Fibroblast of villous mesenchyme (primary cell): ENCODE data around the gene FBXL16. TPM values are rescaled to one million over a fixed set of nuclear protein-coding genes. Genes with fewer than 3 reads are reported as not detected.

Source experiments
- DNase-seq: peaks from one replicate; pipeline ENCODE4 v3.0.0-alpha.2; 2010; ENCODE audit warnings: low read depth
- H3K4me3 ChIP-seq: 2 replicates; pipeline ENCODE4 v1.5.1; 2011; ENCODE audit warnings: low read depth, mild to moderate bottlenecking, low read length
- total RNA-seq: library from RNA; depleted of rRNA; stranded (reverse); fragments of >200 nt; gene quantifications from 2 replicates; pipeline ENCODE4 v1.2.3, GENCODE V29; 2012
- TF ChIP-seq, protein P1 (sequence below): IDR thresholded peaks from 2 replicates; pipeline ENCODE4 v1.5.1; 2012; ENCODE audit warnings: low read depth, mild to moderate bottlenecking, low read length; ENCODE audit not compliant: insufficient read depth

Gene FBXL16
- total RNA-seq, 1 donor = under 0.01 TPM

DNA sequence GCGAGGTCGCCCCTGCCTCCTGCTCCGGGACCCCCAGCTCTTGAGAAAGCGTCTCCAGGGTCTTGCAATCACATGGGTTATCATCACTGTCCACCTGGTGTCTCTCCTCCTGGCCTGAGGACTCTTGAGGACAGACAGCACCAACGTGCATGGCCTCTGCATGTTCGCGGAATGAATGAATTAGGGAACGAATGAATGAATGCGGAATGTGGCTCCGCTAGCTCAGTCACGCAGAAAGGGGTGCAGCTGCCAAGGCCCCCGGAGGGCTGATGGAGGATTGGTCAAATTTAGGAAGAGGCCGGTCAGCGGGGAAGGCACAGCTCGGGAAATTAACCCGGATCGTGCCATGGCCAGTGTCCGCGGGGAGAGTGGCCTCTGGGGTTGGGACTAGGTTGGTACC, 3.3 kb downstream of the FBXL16 start:
- no peak for DNase-seq
- TF ChIP-seq, protein P1, sequence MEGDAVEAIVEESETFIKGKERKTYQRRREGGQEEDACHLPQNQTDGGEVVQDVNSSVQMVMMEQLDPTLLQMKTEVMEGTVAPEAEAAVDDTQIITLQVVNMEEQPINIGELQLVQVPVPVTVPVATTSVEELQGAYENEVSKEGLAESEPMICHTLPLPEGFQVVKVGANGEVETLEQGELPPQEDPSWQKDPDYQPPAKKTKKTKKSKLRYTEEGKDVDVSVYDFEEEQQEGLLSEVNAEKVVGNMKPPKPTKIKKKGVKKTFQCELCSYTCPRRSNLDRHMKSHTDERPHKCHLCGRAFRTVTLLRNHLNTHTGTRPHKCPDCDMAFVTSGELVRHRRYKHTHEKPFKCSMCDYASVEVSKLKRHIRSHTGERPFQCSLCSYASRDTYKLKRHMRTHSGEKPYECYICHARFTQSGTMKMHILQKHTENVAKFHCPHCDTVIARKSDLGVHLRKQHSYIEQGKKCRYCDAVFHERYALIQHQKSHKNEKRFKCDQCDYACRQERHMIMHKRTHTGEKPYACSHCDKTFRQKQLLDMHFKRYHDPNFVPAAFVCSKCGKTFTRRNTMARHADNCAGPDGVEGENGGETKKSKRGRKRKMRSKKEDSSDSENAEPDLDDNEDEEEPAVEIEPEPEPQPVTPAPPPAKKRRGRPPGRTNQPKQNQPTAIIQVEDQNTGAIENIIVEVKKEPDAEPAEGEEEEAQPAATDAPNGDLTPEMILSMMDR = no peak
- H3K4me3 ChIP-seq = no peak overlapping the region

DNA sequence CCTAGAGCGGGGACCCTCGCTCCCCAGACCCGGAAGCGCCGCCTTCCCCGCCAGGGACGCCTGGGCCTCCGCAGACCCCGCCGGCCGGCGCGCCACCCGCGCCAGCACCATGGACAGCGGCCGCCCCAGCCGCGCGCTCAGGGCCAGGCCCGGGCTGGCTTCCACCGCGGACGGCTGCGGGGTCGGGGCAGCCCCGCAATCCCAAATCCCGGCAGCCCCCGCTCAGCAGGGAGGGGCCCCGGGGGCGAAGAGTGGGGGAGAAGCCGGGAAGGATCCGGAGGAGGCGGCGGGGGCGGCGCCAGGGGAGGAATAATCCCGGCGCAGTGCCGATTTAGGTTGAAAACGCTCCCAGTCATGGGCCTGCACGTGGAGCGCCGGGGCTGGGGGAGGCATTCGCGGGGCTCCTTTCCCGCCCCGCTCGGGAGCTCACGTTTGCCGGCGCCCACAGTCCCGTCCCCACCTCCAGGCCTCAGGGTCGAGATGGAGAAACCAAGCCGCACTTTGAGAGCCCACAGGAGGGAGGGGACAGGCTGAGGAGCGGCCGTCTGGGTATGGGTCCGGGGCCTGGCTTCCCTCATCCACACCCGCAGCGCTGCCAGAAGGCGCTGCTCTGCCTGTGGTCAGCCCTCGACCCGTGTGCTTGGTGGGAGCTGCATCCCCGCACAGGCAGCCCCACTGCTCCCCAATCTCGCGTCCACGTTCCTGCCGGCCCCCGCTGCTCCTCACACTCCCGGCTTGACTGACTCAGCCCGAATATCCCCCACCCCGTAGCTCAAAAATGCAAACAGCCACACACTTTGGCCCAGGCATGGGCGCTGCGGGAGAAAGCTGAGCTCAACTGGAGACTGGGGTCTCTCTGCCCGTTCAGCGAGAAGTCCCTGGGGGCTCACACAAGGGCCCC, 4.7 kb downstream of the FBXL16 start:
- TF ChIP-seq, protein P1 = no peak
- H3K4me3 ChIP-seq = no peak overlapping the region
- DNase-seq = no peak

DNA sequence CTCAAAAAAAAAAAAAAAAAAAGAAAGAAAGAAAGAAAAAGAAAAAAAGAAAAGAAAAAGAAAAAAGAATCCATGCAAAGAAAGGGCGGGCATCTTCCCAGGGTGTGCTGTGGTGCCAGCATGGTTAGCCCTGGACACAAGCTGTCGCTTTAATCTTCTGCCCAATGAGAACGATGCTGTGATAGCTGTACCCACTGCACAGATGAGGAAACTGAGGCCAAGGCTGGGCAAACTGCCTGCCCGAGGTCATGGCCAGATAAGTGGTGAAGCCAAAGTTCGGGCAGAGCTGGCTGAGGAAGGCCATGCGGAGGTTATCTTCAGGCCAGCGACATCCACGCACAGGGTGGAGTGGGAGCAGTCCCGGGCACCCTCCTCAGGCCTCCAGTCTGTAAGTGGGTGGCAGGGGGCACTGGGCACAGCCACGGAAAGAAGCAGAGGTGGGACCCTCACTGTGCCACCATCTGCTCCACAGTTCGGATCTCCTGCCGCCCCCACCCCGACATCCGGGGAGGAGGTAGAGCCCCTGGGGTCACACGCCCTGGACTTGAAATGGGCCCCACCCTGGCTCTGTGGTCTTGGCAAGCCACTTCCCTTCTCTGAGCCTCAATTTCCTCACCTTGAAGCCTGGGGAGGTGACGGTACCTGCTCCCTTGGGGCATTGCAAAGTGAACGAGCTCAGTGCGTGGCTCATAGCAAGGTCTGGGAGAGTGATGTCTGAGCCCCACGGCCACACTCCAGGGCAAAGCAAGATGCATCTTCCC, 6.5 kb downstream of the FBXL16 start:
- DNase-seq = no peak
- TF ChIP-seq, protein P1 = no peak
- H3K4me3 ChIP-seq = no peak overlapping the region

DNA sequence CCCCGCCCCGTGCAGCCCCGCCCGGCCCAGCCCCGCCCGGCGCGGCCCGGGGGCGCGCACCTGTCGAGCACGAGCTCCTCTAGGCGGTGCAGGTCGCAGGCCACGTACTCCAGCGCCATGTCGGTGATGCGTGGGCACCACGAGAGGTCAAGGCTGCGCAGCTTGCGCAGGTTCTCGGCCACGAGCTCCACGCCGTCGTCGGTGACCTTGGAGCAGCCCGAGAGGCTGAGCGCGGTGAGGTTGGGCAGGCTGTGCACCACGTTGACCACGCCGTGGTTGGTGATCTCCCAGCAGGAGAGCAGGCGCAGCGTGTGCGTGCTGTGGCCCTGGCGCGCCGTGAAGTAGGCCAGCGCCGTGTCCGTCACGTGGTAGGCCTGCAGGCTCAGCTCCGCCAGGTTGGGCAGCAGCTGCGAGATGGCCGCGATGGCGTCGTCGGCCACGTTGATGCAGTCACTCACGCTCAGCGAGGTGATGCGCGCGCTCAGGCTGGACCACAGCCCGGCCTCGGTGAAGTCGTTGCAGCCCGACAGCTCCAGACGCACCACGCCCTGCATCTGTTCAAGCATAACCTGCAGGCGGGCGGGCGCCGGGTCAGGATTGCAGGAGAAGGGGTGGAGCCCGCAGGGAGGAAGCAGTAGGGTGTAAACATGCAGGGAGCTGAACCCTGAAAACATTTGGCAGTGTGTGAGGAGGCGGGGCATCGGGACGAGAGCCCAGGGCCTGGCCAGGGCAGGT, 10.1 kb downstream of the FBXL16 start:
- H3K4me3 ChIP-seq = no peak overlapping the region
- DNase-seq = no peak
- TF ChIP-seq, protein P1 = no peak

DNA sequence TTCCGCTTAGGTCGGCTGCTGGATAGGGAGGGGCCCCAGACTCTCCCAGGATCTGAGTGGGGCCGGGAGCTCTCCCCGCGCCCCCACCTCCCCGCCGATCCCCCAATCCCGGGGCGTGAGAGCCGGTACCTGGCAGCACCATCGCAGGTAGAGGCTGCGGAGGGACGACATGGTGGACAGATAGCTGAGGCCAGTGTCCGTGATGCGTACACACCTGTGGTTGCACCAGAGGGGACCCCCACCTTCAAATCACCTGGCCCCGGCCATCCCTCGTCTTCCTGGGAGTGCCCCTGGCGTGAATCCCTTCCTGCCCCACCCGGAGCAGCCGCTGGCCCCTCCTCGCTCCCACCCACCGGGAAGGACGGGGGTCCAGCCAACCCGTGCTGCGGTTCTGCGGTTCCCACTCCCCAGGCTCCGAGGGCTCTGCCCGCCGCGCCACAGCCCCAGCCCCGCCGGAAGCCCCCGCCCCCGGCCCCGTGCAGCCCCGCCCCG, 10.7 kb downstream of the FBXL16 start:
- DNase-seq = no peak
- H3K4me3 ChIP-seq = no peak overlapping the region
- TF ChIP-seq, protein P1 = no peak

DNA sequence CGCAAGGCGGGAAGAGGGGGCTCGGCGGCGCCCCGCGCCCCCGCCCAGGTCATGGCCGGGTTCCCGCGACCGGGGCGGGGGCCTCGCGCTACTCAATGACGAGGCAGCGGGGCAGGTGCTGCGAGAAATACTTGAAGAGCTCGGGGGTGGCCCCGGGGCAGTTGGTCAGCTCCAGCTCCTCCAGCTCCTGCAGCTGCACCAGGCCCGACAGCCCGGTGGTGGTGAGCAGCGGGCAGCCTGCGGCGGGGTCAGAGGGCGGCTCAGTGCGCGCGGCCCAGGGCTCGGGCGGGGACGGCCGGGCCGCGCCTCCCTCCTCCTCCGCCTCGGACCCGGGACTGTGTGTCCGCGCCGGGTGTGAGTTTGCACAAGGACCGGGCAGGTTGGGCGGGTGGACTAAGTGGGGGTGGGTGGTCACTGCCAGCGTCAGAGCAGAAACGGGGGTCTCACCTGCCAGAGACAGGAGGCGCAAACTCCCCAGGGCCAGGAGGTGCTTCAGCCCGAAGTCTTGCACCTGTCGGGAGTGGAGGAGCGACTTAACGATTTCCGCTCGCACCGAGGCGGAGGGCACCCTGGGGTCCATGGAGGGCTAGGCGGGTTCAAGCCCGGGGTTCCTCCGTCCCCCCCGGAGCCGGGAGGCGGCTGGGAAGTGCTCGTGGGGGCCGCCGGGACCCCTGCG, 11.3 kb downstream of the FBXL16 start:
- TF ChIP-seq, protein P1 = no peak
- DNase-seq = no peak
- no peak overlapping the region for H3K4me3 ChIP-seq
